Stomach smooth muscle (tissue), 2 donors: ENCODE measurements around the gene CERS6.

Experiments
- H3K27ac ChIP-seq: one replicate; pipeline ENCODE4 v1.7.0; 2013; ENCODE audit warnings: mild to moderate bottlenecking, low read length, inconsistent platforms
- H3K27me3 ChIP-seq, 2 donors: one replicate each; pipeline ENCODE4 v1.7.0; 2013; ENCODE audit warnings: low read length in 2 of 2; ENCODE audit not compliant: insufficient read depth in 2 of 2, control insufficient read depth in 1 of 2
- H3K36me3 ChIP-seq, 2 donors: one replicate each; pipeline ENCODE4 v1.7.0; 2013; ENCODE audit warnings: low read length in 2 of 2; ENCODE audit not compliant: control insufficient read depth in 2 of 2, insufficient read depth in 2 of 2
- H3K4me1 ChIP-seq: one replicate; pipeline ENCODE4 v1.7.0; 2013; ENCODE audit warnings: low read length; ENCODE audit not compliant: control insufficient read depth, insufficient read depth
- H3K4me3 ChIP-seq, 2 donors: one replicate each; pipeline ENCODE4 v1.7.0; 2013; ENCODE audit warnings: low read length in 2 of 2
- H3K9ac ChIP-seq, 2 donors: one replicate each; pipeline ENCODE4 v1.7.0; 2013; ENCODE audit warnings: low read length in 2 of 2, mild to moderate bottlenecking in 1 of 2
- H3K9me3 ChIP-seq, 2 donors: one replicate each; pipeline ENCODE4 v1.7.0; 2013; ENCODE audit warnings: low read length in 2 of 2; ENCODE audit not compliant: control insufficient read depth in 2 of 2
- donor health status: healthy.
- donor health status: Pancreatic carcinoma.

The CERS6 gene

DNA sequence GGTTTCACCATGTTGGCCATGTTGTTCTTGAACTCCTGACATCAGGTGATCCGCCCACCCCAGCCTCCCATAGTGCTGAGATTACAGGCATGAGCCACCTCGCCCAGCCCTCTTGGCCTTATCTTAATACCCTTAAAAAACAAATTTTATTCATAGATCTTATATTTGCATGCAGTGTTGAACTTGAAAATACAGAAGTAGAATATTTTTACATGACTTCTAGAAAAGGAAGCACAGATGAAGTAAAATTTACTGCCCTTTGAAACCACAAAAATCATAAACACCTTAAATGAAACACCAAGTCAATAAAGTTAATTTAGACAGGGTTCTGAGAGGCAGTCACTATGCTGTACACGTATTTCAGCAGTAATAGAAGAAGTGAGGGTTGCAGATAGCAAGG lies 145.7 kb downstream of the CERS6 start:
- Histone ChIP-seq H3K4me1 (no peaks in the 10 kb centered on the region), H3K27me3 (no peaks in the 10 kb centered on the region), H3K27ac (no peak overlapping the region), H3K36me3 (no peaks in the 10 kb centered on the region), H3K9me3 (peaks cover 4 to 8% of the 10 kb centered on the region in 2 donors), H3K4me3 (no peak overlapping the region), H3K9ac (no peak overlapping the region)

DNA sequence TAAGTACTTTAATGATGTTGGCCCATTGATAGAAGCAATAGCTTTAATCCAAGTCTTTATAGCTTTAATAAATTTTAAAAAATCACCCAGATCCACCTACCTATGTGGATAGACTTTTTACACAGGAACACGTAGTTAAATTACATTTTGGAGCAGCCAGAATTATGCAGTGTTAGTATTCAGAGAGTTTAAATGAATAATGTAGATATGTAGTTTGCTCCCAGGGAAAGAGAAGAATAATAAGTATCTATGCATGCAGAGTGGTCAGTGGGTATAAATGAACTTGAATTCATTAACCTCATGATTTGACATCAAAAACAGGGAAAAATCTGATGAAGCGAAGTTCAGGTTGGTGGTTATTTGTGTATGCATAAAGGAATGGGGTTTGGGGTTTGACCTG lies 146.3 kb downstream of the CERS6 start:
- Histone ChIP-seq H3K9ac (no peak overlapping the region), H3K4me1 (no peaks in the 10 kb centered on the region), H3K9me3 (peaks cover 4 to 8% of the 10 kb centered on the region in 2 donors), H3K27ac (no peak overlapping the region), H3K36me3 (no peaks in the 10 kb centered on the region), H3K27me3 (no peaks in the 10 kb centered on the region), H3K4me3 (no peak overlapping the region)

DNA sequence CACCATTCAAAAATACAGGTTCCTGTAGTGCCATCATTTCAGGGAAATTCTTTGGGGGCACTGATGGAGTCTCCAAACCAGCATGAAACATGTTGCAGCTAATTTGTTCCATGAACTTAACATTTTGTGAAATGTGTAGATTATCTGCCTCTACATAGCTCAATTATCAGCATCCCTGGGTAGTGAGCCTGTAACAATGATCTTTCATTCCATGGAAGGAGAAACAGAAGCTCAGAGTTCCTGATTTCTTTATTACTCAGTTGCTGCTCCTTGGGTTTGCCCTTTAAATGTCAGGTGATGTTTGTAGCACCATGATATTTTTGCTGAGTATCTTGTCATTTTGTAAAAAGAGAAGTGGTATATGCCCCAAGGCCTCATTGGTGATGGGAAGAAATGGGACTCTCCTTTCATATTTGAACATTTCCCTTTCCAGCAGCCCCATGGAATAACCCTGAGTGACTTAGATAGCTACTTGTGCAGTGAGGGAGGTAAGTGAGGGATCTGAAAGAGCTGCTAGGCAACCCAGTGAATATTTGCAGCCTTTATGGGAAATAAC lies 146.9 kb downstream of the CERS6 start:
- no peak overlapping the region for H3K27ac ChIP-seq
- no peak overlapping the region for H3K9ac ChIP-seq
- H3K27me3 ChIP-seq, result no peaks in the 10 kb centered on the region
- no peak overlapping the region for H3K4me3 ChIP-seq
- peaks cover 4 to 8% of the 10 kb centered on the region in 2 donors for H3K9me3 ChIP-seq
- no peaks in the 10 kb centered on the region for H3K4me1 ChIP-seq
- no peaks in the 10 kb centered on the region for H3K36me3 ChIP-seq

DNA sequence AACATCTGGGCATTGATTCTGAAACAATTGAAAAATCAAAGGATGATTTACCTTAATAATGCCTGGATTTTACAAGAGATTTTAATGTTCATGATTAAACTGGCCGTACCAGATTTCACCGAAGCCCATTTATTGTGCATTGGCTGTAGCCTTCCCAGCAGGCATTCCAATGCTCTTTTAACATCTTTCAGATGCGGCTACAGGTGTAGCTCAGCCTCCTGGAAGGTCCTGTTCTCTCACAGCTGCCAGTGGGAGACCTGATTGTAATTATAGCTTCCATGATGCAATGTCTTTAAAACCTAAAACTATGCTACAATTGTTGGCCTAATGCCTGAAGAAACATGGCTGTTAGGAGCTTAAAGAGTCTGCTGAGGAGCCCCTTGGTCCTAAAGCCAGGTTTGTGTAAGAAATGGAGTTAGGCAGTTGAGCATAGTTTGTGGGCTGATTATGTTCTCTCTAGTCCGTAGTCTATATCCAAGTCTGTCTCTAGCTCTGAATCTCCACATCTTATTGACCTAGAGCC lies 147.4 kb downstream of the CERS6 start:
- Histone ChIP-seq H3K4me3 (no peak overlapping the region), H3K9me3 (peaks cover 4 to 8% of the 10 kb centered on the region in 2 donors), H3K27ac (no peak overlapping the region), H3K27me3 (no peaks in the 10 kb centered on the region), H3K36me3 (no peaks in the 10 kb centered on the region), H3K9ac (no peak overlapping the region), H3K4me1 (no peaks in the 10 kb centered on the region)

DNA sequence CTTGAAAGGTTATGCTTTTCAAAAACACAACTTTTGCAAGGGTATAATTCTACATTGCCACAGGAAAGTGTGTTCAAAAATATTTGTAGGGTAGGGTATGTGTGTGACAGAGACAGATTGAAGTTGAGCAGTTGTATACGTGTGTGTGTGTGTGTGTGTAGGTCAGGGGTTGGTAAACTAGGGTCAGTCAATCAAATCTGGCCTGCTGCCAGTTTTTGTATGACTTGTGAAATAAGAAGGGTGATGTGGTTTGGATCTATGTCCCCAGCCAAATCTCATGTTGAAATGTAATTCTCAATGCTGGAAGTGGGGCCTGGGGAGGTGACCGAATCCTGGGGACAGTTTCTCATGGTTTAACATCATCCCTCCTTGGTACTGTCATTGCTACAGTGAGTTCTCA lies 148.2 kb downstream of the CERS6 start:
- peaks cover 4 to 8% of the 10 kb centered on the region in 2 donors for H3K9me3 ChIP-seq
- H3K9ac ChIP-seq, result no peak overlapping the region
- H3K36me3 ChIP-seq, result no peaks in the 10 kb centered on the region
- H3K4me1 ChIP-seq, result no peaks in the 10 kb centered on the region
- no peaks in the 10 kb centered on the region for H3K27me3 ChIP-seq
- no peak overlapping the region for H3K4me3 ChIP-seq
- no peak overlapping the region for H3K27ac ChIP-seq

DNA sequence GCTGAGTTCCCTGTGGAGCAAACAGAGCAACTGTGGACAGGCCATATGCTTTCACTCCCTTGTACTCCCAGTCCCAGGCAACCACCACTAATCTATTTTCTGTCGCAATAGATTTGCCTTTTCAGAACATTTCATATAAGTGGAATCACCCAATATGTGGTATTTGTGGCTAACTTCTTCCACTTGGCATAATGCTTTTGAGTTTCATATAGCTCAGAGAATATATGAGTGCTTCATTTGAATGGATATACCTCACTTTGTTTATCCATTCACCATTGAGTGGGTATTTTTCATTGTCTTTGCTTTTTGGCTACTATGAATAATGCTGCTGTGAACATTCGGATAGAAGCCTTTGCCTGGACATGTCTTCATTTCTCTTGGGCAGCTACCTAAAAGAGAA lies 151.9 kb downstream of the CERS6 start:
- Histone ChIP-seq H3K36me3 (no peaks in the 10 kb centered on the region), H3K4me1 (peaks cover 5% of the 10 kb centered on the region), H3K4me3 (no peak overlapping the region), H3K9me3 (peaks cover 4 to 8% of the 10 kb centered on the region in 2 donors), H3K27me3 (no peaks in the 10 kb centered on the region), H3K27ac (no peak overlapping the region), H3K9ac (no peak overlapping the region)

DNA sequence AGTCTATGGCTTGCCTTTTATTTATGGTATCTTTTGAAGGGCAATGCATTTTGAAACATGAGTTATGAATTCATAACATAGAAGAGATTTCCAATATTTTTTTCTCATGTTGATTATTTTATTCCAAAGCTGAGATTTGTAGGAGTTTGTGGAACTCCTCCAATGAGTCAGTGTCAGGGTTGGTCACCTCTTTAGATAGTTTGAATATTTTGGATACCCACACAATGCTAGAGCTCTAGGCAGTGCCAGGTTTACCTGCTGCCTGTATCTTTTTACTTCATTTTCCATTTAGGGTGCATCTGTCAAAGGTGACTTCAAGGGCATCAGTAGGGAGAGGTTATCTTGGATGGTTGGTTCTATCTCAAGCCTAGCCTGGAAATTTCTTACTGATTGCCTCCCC lies 152.7 kb downstream of the CERS6 start:
- Histone ChIP-seq H3K4me3 (no peak overlapping the region), H3K9ac (no peak overlapping the region), H3K36me3 (no peaks in the 10 kb centered on the region), H3K27me3 (no peaks in the 10 kb centered on the region), H3K9me3 (peaks cover 4 to 8% of the 10 kb centered on the region in 2 donors), H3K27ac (no peak overlapping the region), H3K4me1 (peaks cover 5% of the 10 kb centered on the region)

DNA sequence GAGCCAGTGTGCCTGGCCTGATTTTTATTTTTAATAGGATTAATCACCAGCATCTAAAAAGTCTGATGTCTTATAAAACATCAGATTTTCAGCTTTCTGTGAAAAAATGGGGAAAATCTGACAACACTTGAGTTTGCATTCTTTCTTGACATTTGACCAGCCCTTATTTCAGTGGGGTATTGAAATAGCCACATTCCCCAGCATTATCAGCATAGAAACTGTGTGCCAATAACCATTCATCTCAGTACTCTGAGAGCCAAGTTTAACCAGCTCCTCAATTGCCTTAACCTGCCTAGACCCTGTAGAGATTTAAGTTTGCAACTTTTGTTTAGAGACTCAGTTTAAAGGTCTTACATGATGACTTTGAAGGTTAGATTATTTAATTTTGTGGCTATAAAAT lies 155.0 kb downstream of the CERS6 start:
- H3K4me1 ChIP-seq, result peaks cover 10% of the 10 kb centered on the region
- H3K4me3 ChIP-seq, result no peak overlapping the region
- H3K27ac ChIP-seq, result no peak overlapping the region
- H3K9ac ChIP-seq, result no peak overlapping the region
- H3K36me3 ChIP-seq, result no peaks in the 10 kb centered on the region
- no peaks in the 10 kb centered on the region for H3K9me3 ChIP-seq
- H3K27me3 ChIP-seq, result no peaks in the 10 kb centered on the region

DNA sequence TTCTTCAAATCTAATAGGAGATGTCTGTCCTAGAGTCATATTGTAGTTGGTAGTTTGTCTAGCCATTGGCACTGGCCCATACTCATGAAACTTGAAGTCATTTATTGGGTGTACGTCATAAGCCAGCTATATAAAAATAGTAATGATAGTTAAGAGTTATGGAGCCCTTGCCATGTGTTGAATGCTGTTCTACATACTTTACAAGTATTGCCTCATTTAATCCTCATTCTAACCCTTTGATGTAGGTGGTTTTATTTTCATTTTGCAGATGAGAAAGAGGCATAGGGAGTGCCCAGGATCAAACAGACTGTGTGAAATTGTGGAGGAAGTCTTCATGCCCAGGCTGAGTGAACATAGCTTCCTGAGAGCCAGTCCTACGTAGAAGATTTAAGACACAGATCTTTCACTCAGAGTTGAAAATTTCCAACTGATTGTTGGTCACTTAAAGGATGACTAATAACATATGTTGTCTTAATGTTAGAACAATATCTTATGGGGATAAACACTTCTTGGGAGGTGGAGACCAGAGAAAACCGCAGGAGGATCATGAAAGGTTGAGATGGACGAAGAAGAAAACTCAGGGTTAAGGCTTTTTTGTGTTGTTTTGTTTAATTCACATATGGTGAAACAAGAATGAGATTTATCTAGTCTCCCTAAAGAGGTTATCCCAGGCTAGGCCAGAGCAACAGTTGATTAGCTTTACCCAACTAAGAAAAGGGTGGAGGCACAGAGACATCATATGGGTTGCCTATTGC lies 156.0 kb downstream of the CERS6 start:
- Histone ChIP-seq H3K4me3 (no peak overlapping the region), H3K27me3 (no peaks in the 10 kb centered on the region), H3K4me1 (peaks cover 10% of the 10 kb centered on the region), H3K36me3 (no peaks in the 10 kb centered on the region), H3K9ac (no peak overlapping the region), H3K9me3 (no peaks in the 10 kb centered on the region), H3K27ac (no peak overlapping the region)

DNA sequence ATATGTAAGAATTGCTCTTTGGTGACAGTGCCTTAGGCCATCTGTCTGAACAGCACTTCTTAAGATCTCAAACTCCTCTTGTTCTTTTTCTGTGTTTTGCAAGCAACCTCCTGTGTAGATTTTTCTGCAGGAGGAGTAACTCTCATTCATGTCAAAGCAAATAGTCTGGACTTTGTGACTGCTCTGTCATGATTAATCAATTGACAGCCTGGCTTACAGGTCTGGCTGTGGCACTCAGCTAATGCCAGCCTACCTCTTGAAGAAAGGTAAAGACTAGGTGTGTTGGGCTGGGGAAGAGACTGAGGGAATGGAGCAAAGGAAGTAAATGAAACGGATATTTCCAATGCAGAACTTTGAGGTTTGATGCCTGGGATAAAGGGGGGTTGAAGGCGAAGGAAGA lies 156.6 kb downstream of the CERS6 start:
- Histone ChIP-seq H3K27ac (no peak overlapping the region), H3K9ac (no peak overlapping the region), H3K4me1 (peaks cover 10% of the 10 kb centered on the region)

DNA sequence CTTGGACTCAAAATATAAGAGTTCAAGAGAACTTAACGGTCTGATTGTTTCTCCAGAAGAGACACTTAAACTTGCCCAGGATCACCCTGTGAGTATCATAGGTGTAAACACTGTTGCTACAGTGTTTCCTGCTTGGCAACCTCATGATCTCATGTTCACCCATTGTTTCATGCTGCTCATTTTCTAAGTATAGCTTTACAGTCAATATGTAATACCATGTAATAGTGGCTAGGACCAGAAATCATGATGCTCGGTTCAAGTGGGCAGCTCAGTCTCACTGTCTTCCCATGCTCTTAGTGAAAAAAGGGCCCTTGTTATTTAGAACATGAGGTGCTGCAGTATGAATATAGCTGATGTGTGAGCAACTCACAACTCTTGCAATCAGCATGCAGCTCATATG lies 157.5 kb downstream of the CERS6 start:
- Histone ChIP-seq H3K4me3 (no peak overlapping the region), H3K27me3 (no peaks in the 10 kb centered on the region), H3K9me3 (no peaks in the 10 kb centered on the region), H3K36me3 (no peaks in the 10 kb centered on the region), H3K27ac (no peak overlapping the region), H3K4me1 (peaks cover 10% of the 10 kb centered on the region), H3K9ac (no peak overlapping the region)

More for the DNA sequence above, 156.6 kb downstream of the CERS6 start:
- Histone ChIP-seq H3K4me3 (no peak overlapping the region), H3K9me3 (no peaks in the 10 kb centered on the region), H3K36me3 (no peaks in the 10 kb centered on the region), H3K27me3 (no peaks in the 10 kb centered on the region)
